NB4 (cell line): Measurements from ENCODE around the gene CNTN1.

Experiments used
- CTCF ChIP-seq: IDR thresholded peaks from one replicate; pipeline ENCODE4 v1.5.1; 2012; ENCODE audit warnings: low read depth, low read length
- MYC ChIP-seq: IDR thresholded peaks from 2 replicates; pipeline ENCODE4 v1.6.1; 2011; ENCODE audit warnings: low read depth, low read length

- TF ChIP-seq CTCF (no peak), MYC (no peak)
Observed at GRCh38 chr12:40769846-40770245, 77.6 kb downstream of the CNTN1 start.
